Activated naive CD4-positive, alpha-beta T cell treated with Interleukin-2 at 50 U/mL for 16 hours (primary cell): Measurements from ENCODE around the gene SYT9.

ENCODE experiments used
- DNase-seq: peaks from one replicate; pipeline ENCODE4 v3.0.0-alpha.2; 2020

The SYT9 gene

DNA sequence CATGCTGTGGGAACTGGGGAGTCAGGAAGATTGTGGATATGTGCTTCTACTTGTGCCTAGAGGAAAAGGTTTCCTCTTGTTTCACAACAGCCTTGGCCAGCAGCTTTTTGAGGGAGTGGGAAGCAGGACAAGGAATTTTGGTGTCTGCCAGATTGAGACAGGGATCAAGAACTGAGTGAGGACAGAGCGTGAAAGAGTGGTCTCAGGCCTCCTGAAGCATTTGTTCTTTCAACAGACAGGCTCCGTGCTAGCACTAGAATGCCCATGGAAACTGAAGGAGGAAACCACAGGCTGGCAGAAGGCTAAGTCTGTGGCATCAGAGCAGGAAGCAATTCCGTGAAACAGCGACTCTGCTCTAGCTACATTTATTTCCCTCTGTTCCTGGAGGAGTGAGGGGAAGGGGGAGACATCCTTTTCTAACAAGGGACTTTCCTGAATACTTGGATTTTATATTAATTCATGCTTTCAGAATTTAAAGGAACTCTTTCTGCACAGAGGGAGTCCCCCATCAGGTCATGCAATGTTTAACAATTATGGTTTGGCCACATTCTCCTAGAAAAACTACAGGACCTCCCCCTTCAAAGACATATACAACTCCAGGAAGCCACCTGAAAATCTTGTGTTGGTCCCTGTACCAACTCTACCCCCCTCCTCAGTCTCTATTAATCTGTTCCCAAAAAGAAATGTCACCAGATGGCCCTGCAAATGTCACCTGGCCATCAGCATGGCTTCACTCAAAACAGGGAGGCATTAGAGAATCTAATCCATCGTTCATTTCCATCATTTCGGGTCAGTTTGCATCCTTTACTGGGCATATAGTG is 96.1 kb downstream of the SYT9 start:
- no peak for DNase-seq

- DNase-seq, result no peak
These were observed 97.0 kb downstream of the SYT9 start for GRCh38 chr11:7348432-7349304.

- no peak for DNase-seq
These were observed 99.5 kb downstream of the SYT9 start for GRCh38 chr11:7351228-7351627.

GRCh38 chr11:7353100-7353499 is 101.4 kb downstream of the SYT9 start:
- DNase-seq, result no peak

- no peak for DNase-seq
These were observed 113.0 kb downstream of the SYT9 start for GRCh38 chr11:7364660-7365059.

- DNase-seq, result no peak
These were observed 116.1 kb downstream of the SYT9 start for GRCh38 chr11:7367803-7368202.

GRCh38 chr11:7376386-7376785 is 124.7 kb downstream of the SYT9 start:
- no peak for DNase-seq

DNA sequence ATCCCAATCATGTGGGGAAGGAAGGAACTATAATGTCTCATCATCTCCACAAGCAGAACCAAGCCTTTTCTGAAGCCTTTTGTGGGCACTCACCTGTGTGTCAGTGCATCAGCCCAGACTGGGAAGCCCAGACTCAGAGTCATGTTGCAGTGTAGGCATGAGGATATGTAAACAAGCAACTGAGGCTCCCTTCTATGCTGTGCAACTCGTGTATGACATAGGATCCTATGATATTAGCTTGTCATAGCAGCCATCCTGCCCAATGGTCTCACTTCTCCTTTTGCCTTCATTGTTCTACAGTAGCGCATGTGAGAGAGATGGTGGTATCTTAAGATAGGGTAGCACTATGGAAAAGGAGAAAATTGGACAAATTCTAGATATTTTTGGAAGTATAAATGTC is 130.2 kb downstream of the SYT9 start:
- DNase-seq, result no peak

DNA sequence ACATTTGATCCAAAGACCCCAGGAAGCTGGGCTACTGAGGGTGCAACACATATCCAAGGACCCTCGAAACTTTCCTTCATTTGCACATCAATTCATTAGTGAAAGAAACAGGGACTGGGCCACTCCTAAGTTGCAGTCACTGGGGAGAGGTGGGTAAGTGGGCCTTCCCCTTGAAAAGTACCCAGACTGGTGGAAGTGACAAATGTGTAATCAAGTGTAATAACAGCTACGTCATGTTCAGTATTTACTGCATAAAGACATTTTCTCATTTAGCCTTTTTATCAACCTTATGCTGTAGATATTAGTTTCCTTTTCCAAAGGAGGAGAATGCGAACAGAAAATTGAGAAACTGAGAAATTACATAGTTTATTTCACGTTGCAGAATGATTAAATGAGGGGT is 131.7 kb downstream of the SYT9 start:
- DNase-seq, result no peak

- DNase-seq, result no peak
These were observed 133.0 kb downstream of the SYT9 start for GRCh38 chr11:7384691-7385090.

GRCh38 chr11:7385532-7385931 is 133.8 kb downstream of the SYT9 start:
- DNase-seq, result no peak

GRCh38 chr11:7413961-7414915 is 162.5 kb downstream of the SYT9 start:
- no peak for DNase-seq

- no peak for DNase-seq
These were observed 163.5 kb downstream of the SYT9 start for GRCh38 chr11:7414973-7415817.

DNA sequence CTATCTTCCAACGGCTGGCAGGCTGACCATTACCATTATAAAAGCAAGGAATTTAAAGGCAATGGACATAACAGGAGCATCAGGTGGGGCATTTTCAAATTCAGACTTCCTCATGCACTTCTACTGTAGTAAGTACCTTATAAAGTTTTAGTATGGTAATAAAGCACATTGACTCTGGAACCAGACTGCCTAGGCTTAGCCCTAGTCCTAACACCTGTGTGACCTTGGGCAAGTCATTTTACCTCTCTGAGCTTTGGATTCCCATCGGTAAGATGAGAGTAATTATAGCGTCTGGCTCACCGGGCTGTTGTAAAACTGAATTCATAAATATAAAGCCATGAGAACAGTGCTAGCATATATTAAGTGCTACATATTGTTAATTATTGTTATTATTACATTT is 164.4 kb downstream of the SYT9 start:
- no peak for DNase-seq

DNA sequence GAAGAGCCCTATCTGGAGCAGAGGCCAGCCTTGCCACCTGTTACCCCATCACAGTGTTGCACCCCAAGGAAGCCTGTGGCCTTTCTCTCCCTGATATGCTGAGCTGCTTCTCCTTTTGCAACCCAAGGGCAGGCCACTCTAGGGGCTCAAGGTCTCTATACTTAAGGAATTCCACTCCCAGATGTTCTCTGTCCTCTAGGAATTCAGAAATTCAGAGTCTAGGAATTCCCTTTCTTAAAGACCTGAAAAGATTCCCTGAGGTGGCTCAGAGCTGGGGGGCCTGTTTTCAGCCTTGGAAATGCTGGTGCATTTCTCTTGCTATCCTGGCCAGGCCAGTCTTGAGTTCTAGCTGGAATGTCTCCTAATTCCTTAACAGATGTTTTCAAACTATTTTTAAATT is 165.6 kb downstream of the SYT9 start:
- DNase-seq, result no peak

DNA sequence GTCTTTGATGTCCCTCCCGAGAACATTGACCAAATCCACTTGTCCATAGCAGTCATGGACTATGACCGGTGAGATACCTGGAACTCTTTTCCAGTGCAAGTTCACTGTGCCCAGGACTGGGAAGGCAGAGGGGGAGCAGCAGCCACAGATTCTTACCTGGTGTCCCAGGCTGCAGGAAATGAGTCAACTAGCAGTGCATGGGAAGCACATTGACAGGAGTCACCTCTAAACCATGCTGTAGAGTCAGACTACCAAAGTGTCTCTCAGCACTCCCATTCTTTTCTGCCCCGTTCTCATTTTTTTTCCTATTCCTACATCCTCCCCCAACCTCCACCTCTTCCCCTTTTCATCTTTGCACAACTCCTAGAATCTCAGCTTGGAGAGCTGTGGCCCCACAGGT is 166.4 kb downstream of the SYT9 start:
- DNase-seq, result no peak

- no peak for DNase-seq
These were observed 167.2 kb downstream of the SYT9 start for GRCh38 chr11:7418906-7419305.

GRCh38 chr11:7421136-7421535 is 169.4 kb downstream of the SYT9 start:
- no peak for DNase-seq

- DNase-seq, result no peak
These were observed 171.0 kb downstream of the SYT9 start for GRCh38 chr11:7422544-7423331.

GRCh38 chr11:7423946-7424345 is 172.2 kb downstream of the SYT9 start:
- DNase-seq, result no peak

DNA sequence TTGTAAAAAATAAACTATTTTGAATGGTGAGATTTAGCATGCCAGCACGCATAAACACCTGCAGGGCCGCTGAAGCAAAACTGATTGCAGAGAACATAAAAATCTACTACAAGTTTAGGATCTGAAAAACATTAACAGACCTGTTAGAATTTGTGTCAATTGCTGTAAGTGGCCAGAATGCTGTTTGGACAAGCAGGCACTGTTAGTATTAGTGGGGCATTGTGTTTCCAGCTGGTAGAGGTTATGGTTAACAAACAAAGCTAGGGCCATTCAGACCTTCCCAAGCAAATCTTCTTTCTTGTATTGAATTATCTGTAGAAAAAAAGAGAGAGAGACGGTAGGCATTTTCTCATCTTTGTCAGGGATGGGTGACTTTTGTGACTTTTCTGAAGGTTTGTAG is 176.0 kb downstream of the SYT9 start:
- no peak for DNase-seq
